HG03432 (cell line): Measurements from ENCODE around the gene PTPRN2.
"Not testable (repeated sequence)": the region's sequence is repeated elsewhere in the genome, so short reads cannot be mapped to it uniquely, and the experiment has no call there.

Experiments
- ATAC-seq: cut with Tn5 transposase; IDR thresholded peaks from one replicate; pipeline ENCODE4 v1.9.1; 2021; ENCODE audit warnings: mild to moderate bottlenecking, moderate library complexity; ENCODE audit not compliant: unreplicated experiment

PTPRN2 gene

DNA sequence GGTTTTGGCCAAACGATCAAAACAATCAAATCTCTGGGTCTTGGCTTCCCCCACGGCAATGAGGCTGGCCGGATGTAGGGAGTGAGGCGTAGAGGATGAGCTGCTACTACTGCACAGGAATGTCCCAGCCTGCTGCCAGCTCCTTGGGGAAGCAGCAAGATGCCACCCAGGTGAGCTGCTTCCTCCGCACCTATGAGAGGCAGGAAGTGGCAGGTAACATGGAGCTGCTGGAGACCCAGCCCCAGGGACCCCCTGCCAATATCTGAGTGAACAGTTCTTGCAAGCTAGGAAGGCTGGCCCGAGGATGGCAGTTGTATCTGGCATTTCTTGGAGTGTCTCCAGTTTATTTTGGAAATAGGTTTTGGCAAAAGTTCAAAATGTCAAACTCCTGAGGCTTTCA is 837.3 kb downstream of the PTPRN2 start:
- ATAC-seq: no peak

DNA sequence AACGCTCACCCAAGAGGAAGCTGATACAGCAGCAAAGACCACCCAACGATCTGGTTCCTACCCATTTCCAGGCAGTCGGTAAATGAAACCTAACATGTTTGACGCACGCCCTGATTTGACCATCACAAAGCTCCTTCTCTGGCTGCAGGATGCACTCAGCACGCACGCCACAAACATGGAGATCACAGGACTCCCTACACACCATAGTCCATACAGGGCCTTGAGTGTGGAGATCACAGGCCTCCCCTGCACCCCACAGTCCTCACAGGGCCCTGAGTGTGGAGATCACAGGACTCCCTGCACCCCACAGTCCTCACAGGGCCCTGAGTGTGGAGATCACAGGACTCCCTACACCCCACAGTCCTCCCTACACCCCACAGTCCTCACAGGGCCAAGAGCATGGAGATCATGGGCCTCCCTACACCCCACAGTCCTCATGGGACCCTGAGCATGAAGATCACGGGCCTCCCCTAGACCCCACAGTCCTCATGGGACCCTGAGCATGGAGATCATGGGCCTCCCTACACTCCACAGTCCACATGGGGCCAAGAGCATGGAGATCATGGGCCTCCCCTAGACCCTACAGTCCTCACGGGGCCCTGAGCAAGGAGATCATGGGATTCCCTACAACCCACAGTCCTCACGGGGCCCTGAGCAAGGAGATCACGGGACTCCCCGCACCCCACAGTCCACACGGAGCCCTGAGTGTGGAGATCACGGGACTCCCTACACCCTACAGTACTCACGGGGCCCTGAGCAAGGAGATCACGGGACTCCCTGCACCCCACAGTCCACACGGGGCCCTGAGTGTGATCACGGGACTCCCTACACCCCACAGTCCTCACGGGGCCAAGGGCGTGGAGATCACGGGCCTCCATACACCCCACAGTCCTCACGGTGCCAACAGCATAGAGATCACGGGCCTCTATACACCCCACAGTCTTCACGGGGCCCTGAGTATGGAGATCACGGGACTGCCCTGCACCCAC is 841.6 kb downstream of the PTPRN2 start:
- no peak for ATAC-seq

DNA sequence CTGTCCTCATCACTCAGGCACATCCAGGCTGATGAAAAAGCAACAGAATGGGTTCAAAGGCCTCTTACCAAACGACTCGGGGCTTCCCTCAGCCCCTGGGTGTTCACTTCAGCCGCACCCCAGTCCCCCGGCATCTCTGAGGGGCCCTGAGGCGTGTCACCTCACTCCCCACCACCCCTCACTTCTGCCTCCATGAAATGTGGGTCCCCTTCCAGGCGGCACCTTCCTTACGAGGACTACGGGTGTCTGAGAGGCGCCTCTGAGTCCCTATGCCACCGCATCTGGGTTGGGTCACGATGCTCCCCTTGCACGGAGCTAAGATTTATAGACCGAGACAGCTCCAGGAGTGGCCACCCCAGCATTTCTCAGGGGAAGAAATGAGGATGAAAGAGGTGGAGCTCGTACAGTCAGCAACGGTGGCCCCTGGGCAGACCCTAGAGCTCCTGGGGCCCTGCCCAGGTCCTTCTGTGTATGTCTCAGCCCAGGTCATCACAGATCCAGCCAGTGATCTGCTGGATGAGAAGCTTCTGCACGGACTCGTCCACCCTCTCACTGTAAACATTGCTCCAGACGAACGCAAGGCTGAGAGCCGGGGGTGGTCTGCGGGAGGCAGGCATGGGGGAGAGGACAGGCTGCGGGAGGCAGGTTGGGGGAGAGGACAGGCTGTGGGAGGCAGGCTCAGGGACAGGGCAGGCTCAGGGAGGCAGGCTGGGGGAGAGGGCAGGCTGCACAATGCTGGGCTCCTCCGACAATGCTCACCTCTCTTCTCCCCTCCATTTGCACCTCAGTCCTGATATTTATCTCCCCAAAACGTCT is 842.6 kb downstream of the PTPRN2 start:
- no peak for ATAC-seq

DNA sequence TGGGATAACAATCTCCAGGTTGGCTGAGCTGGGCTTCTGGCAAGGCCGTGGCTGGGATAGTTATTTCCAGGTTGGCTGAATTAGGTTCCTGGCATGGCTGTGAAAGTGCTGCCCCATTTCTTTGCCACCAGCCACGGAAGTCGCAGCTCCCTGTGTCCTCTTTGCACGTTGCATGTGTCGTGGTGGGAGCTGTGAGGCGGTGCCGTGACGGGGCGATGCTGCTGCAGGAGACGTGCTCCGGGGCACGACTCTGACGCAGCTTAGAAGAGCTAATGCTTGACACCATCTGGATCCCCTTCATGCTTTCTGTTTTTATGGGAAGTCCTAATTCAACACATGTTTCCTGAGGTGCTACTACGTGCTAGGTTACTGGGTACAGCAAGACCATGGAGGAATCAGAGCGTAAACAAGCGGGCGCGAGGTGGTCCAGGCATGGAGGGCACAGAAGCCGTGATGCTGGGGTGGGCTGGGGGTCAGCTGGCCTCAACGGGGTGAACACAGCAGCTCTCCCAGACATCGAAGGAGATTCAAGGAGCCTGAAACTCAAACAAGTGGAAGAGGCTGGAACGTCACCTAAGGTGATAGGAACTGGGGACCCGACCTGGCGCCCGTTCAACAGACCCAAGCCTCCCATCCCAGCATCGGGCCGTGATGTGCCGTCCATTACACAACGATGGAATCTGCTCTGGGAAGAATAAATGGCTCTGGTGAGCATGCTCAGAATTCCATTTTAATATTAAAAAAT is 843.7 kb downstream of the PTPRN2 start:
- no peak for ATAC-seq

DNA sequence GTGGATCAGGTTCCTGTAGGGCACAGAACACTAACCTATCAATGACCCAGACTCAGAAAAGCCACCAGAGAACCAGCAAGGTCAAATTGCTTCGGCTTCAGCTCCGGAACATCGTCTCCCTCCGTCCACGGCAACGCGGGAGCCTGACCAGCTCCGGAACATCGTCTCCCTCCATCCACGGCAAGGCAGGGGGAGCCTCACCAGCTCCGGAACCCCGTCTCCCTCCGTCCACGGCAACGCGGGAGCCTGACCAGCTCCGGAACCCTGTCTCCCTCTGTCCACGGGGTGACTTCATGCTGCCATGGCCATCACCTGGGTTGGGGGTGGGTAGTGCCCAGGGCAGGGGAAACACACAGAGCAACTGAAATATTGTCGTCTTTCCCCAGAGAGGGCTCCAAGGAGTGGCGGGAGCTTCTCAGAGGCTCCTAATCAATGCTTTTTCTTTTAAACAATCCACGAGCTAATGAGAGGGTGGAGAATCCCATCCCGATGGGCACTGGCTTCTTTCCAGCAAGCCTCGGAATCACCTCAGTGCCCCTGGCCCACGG is 847.3 kb downstream of the PTPRN2 start:
- ATAC-seq: no peak

DNA sequence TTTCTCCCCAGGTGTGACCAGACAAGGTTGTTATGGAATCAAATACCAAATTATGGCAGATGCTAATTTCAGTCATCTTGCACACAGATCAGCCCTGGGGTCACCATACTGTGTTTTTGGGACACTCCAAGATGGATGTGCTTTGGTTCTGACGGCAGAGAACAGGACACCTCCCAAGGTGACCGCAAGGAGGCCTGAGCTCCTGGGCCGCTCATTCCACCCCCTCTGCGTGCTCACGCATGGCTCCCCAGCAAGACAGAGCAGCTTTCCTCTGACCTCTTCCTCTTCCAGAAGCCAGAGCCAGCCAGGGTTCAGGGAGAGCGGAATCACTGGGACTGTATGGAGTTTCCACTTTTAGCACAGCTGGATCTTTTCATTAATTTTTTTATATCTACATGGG is 848.0 kb downstream of the PTPRN2 start:
- ATAC-seq: no peak

DNA sequence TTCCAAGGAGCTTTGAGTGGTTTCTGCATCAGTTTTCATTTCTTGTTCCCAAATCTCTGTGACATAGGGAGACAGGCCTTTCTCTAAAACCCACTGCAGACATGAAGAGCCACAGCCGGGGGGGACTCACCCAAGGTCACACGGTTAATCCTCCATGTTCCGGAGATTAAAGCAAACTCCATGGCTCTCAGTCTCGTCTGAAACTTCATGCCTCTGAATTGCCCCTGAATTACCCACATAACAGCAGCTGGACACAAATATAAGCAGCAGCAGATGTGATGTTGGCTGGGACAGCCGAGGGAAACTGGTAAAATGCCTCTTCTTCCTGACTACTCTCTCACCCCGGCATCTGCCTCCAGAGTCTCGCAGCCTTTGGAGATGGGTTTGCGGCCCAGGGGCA is 848.6 kb downstream of the PTPRN2 start:
- no peak for ATAC-seq

DNA sequence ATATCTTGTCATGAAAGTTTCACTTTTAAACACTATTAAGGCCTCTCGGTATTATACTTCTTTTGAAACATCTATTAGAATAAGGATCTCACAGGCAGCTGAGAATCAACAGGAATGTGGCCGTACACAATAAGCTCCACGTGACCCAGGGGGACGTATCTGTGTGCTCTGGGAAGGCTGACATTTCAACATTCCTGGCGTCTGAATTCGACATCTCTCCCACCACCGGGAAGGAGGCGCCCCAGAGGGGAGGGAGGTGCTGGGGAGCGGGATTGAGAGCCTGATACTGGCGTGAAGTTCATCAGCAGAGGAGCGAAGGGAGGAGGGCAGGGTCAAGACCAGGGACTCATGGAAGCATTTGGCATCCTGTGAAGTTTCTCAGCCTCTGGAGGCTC is 849.6 kb downstream of the PTPRN2 start:
- no peak for ATAC-seq

DNA sequence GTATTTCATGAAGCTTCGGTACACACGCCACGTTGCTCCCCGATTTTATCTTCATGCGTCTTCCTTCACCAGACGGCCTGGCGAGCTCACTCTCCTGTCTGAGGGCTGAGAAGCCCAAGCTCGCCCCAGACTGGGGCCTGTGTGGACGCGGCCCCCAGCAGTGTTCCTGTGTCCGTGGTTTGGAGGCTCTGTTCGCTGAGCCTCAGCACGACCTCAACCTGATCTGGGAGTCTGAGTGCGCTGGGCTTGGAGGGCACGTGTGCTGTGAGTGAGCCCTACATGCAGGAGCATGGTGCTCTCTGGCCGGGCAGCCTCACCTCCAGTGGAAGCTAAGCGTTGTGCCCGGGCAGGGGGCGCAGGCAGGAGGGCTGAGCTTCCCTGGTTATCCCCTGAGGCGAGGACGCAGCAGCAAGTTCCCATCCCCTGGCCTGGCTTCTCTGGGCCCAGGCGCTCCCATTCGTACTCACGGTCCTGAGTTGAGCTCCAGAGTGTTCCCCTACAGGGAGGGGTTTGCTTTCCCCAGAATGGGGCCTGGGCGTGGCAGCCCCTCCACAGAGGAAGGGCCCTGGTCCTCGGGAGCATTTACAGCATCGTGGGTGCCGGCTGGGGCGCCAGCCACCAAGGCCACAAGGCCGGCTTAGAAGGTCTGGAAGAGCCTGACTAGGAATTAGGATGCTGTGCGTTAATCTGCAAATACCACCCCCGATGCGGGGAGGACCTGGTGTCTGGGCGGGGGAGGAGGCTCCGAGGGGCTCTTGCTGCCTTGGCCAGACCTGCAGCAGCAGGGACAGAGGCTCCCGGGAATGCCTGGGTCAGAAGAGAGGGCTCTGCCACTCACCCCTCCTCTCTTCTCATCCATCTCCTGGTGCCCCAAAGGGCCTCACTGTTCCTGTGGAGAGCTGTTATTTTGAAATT is 850.2 kb downstream of the PTPRN2 start:
- no peak for ATAC-seq

DNA sequence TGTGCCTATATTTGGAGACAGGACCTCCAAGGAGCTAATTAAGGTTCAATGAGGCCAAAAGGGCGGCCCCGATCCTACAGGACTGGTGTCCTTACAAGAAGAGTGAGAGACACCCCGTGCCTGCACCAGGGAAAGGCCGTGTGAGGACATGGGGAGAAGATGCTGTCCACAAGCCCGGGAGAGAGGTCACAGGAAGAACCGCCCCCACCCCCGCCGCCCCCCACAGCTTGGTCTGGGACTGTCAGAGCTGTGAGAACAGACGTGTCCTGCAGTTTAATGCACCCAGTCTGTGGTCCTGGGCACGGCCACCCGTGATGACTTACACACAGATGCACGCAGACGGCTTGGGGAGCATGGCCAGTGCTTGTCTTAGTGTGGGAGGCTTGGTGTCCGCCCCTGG is 851.3 kb downstream of the PTPRN2 start:
- no peak for ATAC-seq

DNA sequence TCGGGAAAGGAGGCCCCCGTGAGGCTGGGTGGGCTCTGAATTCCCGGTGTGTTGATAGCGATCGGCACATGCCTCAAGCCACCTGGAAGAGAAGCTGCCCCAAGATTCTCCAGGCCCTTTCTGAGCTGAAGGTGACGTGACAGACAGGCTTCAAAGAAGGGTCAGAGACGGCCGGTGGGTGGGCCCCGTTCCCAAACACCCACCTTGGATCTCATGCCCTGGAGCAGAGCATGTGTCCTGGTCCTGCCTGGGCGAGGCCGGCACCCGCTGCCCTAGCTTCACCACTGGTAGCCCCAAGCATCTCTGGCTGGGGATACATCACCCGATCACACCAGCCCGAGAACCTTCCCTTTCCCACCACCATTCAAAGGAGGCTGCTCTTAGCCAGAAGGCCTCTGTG is 851.8 kb downstream of the PTPRN2 start:
- ATAC-seq: no peak

DNA sequence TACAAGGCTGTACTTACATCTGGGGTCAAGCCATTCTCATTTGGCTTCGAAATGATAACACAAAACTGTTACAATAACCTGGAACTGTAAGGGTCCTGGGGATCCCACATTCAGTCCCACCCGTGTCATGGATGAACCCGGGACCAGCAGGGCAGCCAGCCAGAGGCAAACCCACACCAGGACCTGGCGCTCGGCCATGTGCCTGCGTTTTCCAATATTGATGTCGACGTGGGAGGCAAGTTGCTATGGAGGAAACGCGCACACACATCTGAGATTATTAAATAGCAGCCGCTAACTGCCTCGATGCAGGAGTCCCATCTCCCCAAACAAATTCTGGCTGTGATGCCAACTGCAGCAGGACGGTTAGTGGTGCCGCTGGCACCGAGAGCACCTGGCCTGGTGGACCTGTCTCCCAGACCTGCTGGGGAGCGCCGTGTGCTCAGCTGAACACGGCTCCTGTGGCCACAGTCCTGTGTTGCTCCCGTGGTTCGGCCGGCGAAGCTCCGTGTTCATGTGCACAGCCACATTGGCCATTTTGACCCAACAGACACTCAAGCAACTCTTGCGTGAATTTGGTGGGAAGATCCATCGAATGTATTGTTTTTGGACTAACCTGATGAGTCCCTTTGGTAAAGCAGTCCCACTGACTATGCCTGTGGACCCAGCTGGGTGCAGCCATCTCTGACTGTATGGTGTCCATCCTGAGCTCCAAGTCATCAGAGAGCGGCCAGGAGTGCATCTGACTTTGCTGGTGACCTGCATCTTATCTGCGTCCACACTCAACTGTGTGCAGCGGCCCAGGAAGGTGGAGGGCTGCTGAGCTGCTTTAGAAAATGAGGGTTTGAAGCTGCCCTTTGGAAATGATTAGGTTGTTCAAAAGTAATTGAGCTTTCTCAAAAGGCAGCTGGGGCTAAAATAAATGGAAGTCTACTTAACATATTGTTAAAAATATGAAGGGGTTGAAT is 852.7 kb downstream of the PTPRN2 start:
- no peak for ATAC-seq

DNA sequence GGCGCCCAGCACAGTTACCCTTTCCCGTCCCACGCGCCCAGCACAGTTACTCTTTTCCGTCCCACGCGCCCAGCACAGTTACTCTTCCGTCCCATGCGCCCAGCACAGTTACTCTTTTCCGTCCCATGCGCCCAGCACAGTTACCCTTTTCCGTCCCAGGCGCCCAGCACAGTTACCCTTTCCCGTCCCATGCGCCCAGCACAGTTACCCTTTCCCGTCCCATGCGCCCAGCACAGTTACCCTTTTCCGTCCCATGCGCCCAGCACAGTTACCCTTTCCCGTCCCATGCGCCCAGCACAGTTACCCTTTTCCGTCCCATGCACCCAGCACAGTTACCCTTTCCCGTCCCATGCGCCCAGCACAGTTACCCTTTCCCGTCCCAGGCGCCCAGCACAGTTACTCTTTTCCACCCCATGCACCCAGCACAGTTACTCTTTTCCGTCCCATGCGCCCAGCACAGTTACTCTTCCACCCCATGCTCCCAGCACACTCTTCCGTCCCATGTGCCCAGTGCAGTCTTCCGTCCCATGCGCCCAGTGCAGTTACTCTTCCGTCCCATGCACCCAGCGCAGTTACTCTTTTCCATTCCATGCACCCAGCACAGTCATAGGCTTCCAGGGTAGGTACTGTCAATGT is 853.7 kb downstream of the PTPRN2 start:
- not testable (repeated sequence) for ATAC-seq

DNA sequence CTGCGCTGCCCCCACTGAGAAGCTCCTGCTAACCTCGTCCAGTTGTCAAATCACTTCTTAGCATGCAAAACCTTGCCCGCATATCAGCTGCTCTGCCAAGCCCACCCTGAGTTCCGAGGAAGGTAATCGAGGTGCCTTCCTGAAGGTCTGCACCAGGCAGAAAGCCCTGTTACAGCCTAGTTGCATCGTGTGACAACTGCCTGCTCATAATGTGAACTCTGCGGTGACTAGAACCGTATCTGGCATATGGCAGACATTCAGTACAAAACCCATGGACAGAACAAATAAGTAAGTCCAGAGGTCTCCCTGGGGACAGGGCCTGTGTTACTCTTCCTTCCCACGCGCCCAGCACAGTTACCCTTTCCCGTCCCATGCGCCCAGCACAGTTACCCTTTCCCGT is 856.5 kb downstream of the PTPRN2 start:
- no peak for ATAC-seq

DNA sequence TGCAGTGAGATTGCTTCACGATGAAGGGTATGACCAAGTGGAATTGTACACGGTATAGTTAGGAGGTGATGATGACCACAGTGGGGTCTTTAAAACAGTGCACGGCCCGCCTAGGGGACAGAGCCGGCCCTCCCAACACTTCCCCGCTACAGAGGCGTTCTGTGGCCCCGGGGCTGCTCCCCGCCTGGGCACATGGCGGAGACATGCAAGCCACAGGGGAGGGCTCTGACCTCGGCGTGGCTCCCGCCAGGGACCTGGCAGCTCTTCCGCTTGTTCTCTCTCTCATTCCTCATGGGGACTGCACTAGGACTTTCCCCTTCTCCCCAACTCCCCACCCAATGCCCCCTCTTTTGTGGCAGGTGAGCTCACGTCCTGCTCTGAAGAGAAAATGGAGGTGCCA is 857.0 kb downstream of the PTPRN2 start:
- no peak for ATAC-seq

DNA sequence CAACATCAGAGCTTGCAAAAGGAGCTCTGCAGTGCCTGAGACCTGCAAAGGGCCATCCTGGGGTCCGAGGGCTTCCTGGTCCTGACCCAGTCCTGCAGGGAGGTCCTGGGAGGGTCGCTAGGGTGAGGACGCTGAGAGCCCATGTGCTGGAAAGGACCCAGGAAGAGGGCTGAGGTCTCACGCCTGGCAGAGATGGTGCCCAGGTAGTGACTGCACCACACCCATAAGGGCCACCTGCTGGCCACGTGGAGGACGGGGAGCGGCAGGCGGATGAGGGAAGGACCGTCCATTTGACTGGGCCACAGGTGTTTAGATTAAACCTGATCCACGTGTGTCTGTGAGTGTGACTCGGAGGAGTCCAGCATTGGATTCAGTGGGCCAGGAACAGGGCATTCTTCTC is 858.1 kb downstream of the PTPRN2 start:
- no peak for ATAC-seq

DNA sequence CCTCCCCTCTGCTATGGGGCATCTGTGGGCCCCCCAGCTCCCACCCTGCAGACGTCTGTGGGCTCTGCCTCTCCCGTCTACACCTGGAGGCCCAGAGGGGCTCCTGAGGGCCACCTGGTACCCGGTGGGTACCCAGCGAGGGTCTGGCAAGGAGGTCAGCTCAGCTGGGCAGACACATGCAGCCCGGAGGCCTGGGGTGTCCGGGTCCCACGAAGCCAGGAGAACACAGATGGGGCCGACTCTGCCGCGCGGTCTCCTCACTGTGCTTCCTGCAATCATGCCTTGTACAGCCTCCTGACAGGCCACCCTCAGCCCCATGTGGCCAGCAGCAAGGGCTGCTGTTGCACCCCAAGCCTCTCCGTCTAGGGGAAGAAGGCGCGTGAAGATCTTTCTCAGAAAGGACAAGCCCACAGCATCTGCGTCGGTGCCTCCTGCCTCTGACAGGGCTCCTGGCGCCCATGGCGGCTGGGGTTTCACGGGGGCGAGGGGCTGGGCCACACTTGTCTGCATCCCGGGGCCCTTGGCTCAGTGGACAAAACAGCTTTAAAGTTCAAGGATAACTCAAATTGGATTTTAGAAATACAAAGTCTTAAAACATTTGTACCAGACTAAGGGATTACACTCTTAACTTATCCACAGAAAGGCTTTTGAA is 859.5 kb downstream of the PTPRN2 start:
- no peak for ATAC-seq

DNA sequence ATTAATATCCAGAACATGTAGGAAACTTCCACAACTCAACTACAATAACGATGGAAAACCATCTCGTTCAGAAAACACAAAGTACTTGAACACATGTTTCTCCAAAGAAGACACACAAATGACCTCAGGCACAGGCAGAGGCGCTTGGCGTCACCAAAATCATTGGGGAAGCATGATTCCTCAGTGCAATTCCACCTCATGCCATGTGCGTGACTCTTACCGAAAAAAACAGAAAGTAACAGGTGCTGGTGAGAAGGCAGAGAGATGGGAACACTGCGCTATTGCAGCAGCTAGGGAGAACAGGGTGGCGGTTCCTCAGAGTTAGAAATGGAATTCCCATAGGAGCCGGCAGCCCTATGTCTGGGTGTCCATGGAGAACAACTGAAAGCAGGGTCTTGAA is 860.9 kb downstream of the PTPRN2 start:
- ATAC-seq: no peak
